ENCODE data around the gene RPRD1B.
A peak's percentile ranks its signal among the peaks of the same experiment; 100 is the strongest.

Gene RPRD1B

GRCh38 chr20:38040276-38040675 is 6.7 kb downstream of the RPRD1B start:
- DNase-seq, result no peak

GRCh38 chr20:38043512-38044300 is 10.2 kb downstream of the RPRD1B start:
- DNase-seq, result peak in 1 of 4 experiments; percentile 8

GRCh38 chr20:38044685-38045084 is 11.1 kb downstream of the RPRD1B start:
- no peak for DNase-seq

- DNase-seq, result no peak
Observed at GRCh38 chr20:38046572-38046971, 13.0 kb downstream of the RPRD1B start.

GRCh38 chr20:38049800-38050199 is 16.3 kb downstream of the RPRD1B start:
- no peak for DNase-seq

GRCh38 chr20:38050686-38051085 is 17.1 kb downstream of the RPRD1B start:
- no peak for DNase-seq

- no peak for DNase-seq
Observed at GRCh38 chr20:38052870-38053269, 19.3 kb downstream of the RPRD1B start.

- DNase-seq, result no peak
Observed at GRCh38 chr20:38054647-38055046, 21.1 kb downstream of the RPRD1B start.

- DNase-seq, result no peak
Observed at GRCh38 chr20:38055294-38055693, 21.7 kb downstream of the RPRD1B start.

- DNase-seq, result no peak
Observed at GRCh38 chr20:38055848-38056247, 22.3 kb downstream of the RPRD1B start.

GRCh38 chr20:38057351-38057972 is 23.9 kb downstream of the RPRD1B start:
- DNase-seq, result peak; percentile 42 to 63 (median 57)

- DNase-seq, result no peak
Observed at GRCh38 chr20:38059832-38060231, 26.3 kb downstream of the RPRD1B start.

- DNase-seq, result no peak
Observed at GRCh38 chr20:38060536-38060935, 27.0 kb downstream of the RPRD1B start.

GRCh38 chr20:38061109-38061508 is 27.6 kb downstream of the RPRD1B start:
- DNase-seq, result no peak

- DNase-seq, result no peak
Observed at GRCh38 chr20:38062890-38063289, 29.3 kb downstream of the RPRD1B start.

GRCh38 chr20:38063911-38064530 is 30.5 kb downstream of the RPRD1B start:
- no peak for DNase-seq

- no peak for DNase-seq
Observed at GRCh38 chr20:38065764-38066375, 32.3 kb downstream of the RPRD1B start.

GRCh38 chr20:38066969-38067716 is 33.6 kb downstream of the RPRD1B start:
- DNase-seq, result no peak

GRCh38 chr20:38067717-38068365 is 34.3 kb downstream of the RPRD1B start:
- DNase-seq, result no peak

GRCh38 chr20:38072898-38073297 is 39.4 kb downstream of the RPRD1B start:
- no peak for DNase-seq

GRCh38 chr20:38073307-38074071 is 39.9 kb downstream of the RPRD1B start:
- DNase-seq, result no peak
